Trophoblast cell (in vitro differentiated cells and primary cell): Measurements from ENCODE around the gene L3MBTL1.

Experiments used
- DNase-seq, 2 donors: peaks; one replicate each; pipeline ENCODE4 v3.0.0-alpha.2; 2016
- H2AFZ ChIP-seq: 2 replicates; pipeline ENCODE4 v1.6.1; 2013; ENCODE audit warnings: low read length, moderate library complexity, mild to moderate bottlenecking; ENCODE audit not compliant: insufficient read depth, poor library complexity
- H2AK5ac ChIP-seq: 2 replicates; pipeline ENCODE4 v1.6.1; 2013; ENCODE audit warnings: mild to moderate bottlenecking, low read length
- H2BK120ac ChIP-seq: 2 replicates; pipeline ENCODE4 v1.6.1; 2013; ENCODE audit warnings: low read length, mild to moderate bottlenecking, moderate library complexity; ENCODE audit not compliant: insufficient read depth, poor library complexity
- H2BK12ac ChIP-seq: 2 replicates; pipeline ENCODE4 v1.6.1; 2013; ENCODE audit warnings: mild to moderate bottlenecking, low read length, moderate library complexity
- H2BK5ac ChIP-seq: 2 replicates; pipeline ENCODE4 v1.6.1; 2013; ENCODE audit warnings: low read length, low read depth, moderate library complexity, mild to moderate bottlenecking; ENCODE audit not compliant: poor library complexity
- H3K14ac ChIP-seq: 2 replicates; pipeline ENCODE4 v1.6.1; 2013; ENCODE audit warnings: mild to moderate bottlenecking, low read length
- H3K18ac ChIP-seq: 2 replicates; pipeline ENCODE4 v1.6.1; 2013; ENCODE audit warnings: mild to moderate bottlenecking, low read length
- H3K23ac ChIP-seq: 2 replicates; pipeline ENCODE4 v1.6.1; 2013; ENCODE audit warnings: low read length
- H3K27ac ChIP-seq: 2 replicates; pipeline ENCODE4 v1.5.1; 2013; ENCODE audit warnings: low read depth, mild to moderate bottlenecking, inconsistent platforms, low read length, moderate library complexity
- H3K27me3 ChIP-seq: 2 replicates; pipeline ENCODE4 v1.6.1; 2013; ENCODE audit warnings: inconsistent platforms, mild to moderate bottlenecking, low read length, moderate library complexity; ENCODE audit not compliant: insufficient read depth
- H3K36me3 ChIP-seq, 2 experiments: 1 replicate in 1 of 2; 2 replicates in 1 of 2; pipeline ENCODE4 v1.6.1; 2013; ENCODE audit warnings: low read length in 2 of 2, mild to moderate bottlenecking in 2 of 2, moderate library complexity in 1 of 2; ENCODE audit not compliant: insufficient read depth in 2 of 2, control insufficient read depth in 1 of 2
- H3K4ac ChIP-seq: 2 replicates; pipeline ENCODE4 v1.6.1; 2013; ENCODE audit warnings: low read depth, mild to moderate bottlenecking, low read length, moderate library complexity
- H3K4me1 ChIP-seq, 2 experiments: 1 replicate in 1 of 2; 2 replicates in 1 of 2; pipeline ENCODE4 v1.6.1; 2013; ENCODE audit warnings: low read length in 2 of 2, mild to moderate bottlenecking in 2 of 2, moderate library complexity in 1 of 2; ENCODE audit not compliant: insufficient read depth in 2 of 2, control insufficient read depth in 1 of 2
- H3K4me2 ChIP-seq: 2 replicates; pipeline ENCODE4 v1.6.1; 2013; ENCODE audit warnings: inconsistent platforms, mild to moderate bottlenecking, low read length, moderate library complexity
- H3K4me3 ChIP-seq: 2 replicates; pipeline ENCODE4 v1.5.1; 2013; ENCODE audit warnings: mild to moderate bottlenecking, low read depth, low read length, inconsistent platforms
- H3K79me1 ChIP-seq: one replicate; pipeline ENCODE4 v1.6.1; 2013; ENCODE audit warnings: low read length
- H3K79me2 ChIP-seq: 2 replicates; pipeline ENCODE4 v1.6.1; 2013; ENCODE audit warnings: low read length, mild to moderate bottlenecking; ENCODE audit not compliant: control insufficient read depth, insufficient read depth, poor library complexity
- H3K9ac ChIP-seq: 2 replicates; pipeline ENCODE4 v1.6.1; 2013; ENCODE audit warnings: mild to moderate bottlenecking, low read length
- H3K9me3 ChIP-seq: 2 replicates; pipeline ENCODE4 v1.6.1; 2013; ENCODE audit warnings: low read depth, mild to moderate bottlenecking, control low read depth, inconsistent platforms, low read length; ENCODE audit not compliant: insufficient read depth
- H4K12ac ChIP-seq: 2 replicates; pipeline ENCODE4 v1.6.1; 2013; ENCODE audit warnings: low read depth, mild to moderate bottlenecking, low read length, moderate library complexity
- H4K8ac ChIP-seq: 2 replicates; pipeline ENCODE4 v1.6.1; 2013; ENCODE audit warnings: low read depth, mild to moderate bottlenecking, low read length, moderate library complexity
- H4K91ac ChIP-seq: one replicate; pipeline ENCODE4 v1.6.1; 2013; ENCODE audit warnings: low read depth, mild to moderate bottlenecking, low read length, moderate library complexity
- WGBS: extraction: QIAGEN DNeasy Blood & Tissue Kit; methylation state at CpG from one replicate; pipeline ENCODE4 v1.1.7; 2013; ENCODE audit warnings: missing lambda C conversion rate; ENCODE audit not compliant: insufficient read length, insufficient coverage; ENCODE audit errors: extremely low coverage; 5-methylcytosine and 5-hydroxymethylcytosine counted together

Gene L3MBTL1

DNA sequence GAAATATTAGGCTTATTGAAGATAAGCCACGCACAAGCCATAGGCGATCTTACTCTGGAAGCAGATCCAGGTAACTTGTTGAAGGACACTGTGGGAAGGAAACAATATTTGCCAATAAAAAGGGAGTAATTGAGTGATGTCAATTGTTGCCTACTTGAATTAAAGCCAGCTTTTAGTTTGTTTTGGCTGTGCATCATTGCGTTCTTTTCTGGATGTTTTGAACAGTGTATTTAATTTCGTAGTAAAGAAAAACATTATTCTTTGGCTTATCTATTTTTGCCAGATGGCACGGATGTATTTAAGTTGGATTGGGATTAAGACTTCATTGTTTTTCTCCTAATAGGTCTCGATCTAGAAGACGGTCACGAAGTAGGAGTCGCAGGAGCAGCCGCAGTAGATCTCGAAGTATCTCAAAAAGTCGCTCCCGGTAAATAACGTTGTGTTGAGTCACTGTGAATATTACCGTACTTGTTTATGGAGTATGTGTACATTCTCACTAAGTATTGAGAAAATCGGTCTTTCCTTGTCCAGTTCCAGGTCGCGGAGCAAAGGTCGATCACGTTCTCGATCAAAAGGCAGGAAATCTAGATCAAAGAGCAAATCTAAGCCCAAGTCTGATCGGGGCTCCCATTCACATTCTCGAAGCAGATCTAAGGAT lies 47.2 kb upstream of the L3MBTL1 start:
- H4K91ac ChIP-seq: no peak overlapping the region
- peaks cover 0 to 6% of the 10 kb centered on the region in 2 experiments for H3K4me1 ChIP-seq
- H3K14ac ChIP-seq: no peak overlapping the region
- no peaks in the 10 kb centered on the region for H3K27me3 ChIP-seq
- H2AFZ ChIP-seq: no peak overlapping the region
- no peak overlapping the region for H3K27ac ChIP-seq
- H3K18ac ChIP-seq: no peak overlapping the region
- H3K4me2 ChIP-seq: no peak overlapping the region
- WGBS: no CpG with 5 or more reads among the region's 23 CpGs
- peaks cover 15% of the 10 kb centered on the region for H3K79me2 ChIP-seq
- H2AK5ac ChIP-seq: no peak overlapping the region
- H3K4me3 ChIP-seq: no peak overlapping the region
- no peaks in the 10 kb centered on the region for H3K9me3 ChIP-seq
- H3K9ac ChIP-seq: no peak overlapping the region
- H2BK120ac ChIP-seq: no peak overlapping the region
- H4K8ac ChIP-seq: no peak overlapping the region
- H3K4ac ChIP-seq: no peak overlapping the region
- no peak overlapping the region for H3K23ac ChIP-seq
- H4K12ac ChIP-seq: no peak overlapping the region
- no peak overlapping the region for H2BK12ac ChIP-seq
- peak; percentile 29 to 65 for DNase-seq
- no peak overlapping the region for H2BK5ac ChIP-seq
- H3K36me3 ChIP-seq: peaks cover 15 to 35% of the 10 kb centered on the region in 2 experiments
- H3K79me1 ChIP-seq: peaks cover 12% of the 10 kb centered on the region

DNA sequence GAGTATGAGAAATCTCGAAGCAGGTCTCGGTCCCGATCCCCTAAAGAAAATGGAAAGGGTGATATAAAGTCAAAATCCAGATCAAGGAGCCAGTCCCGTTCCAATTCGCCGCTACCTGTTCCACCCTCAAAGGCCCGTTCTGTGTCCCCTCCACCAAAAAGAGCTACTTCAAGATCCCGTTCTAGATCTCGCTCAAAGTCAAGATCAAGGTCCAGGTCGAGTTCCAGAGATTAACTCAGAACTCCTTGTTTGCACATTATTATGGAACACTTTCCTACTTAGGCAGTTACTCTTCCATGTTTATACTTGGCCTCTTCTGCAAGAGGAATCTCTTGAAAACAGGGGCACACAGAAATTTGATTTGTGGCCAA lies 46.7 kb upstream of the L3MBTL1 start:
- Histone ChIP-seq H4K91ac (no peak overlapping the region), H3K36me3 (peaks cover 19 to 40% of the 10 kb centered on the region in 2 experiments), H3K9ac (no peak overlapping the region), H3K9me3 (no peaks in the 10 kb centered on the region), H3K14ac (no peak overlapping the region), H2AK5ac (no peak overlapping the region), H3K4ac (no peak overlapping the region), H3K4me1 (peaks cover 0 to 6% of the 10 kb centered on the region in 2 experiments), H2BK5ac (no peak overlapping the region), H2AFZ (no peak overlapping the region), H3K23ac (no peak overlapping the region), H3K4me3 (no peak overlapping the region), H3K18ac (no peak overlapping the region), H3K79me2 (peaks cover 15% of the 10 kb centered on the region), H3K79me1 (peaks cover 12% of the 10 kb centered on the region), H3K27me3 (no peaks in the 10 kb centered on the region), H4K8ac (no peak overlapping the region), H2BK120ac (no peak overlapping the region), H3K27ac (no peak overlapping the region), H4K12ac (no peak overlapping the region), H3K4me2 (no peak overlapping the region), H2BK12ac (no peak overlapping the region)
- DNase-seq: peak in 1 of 2 donors; percentile 33
- no CpG with 5 or more reads among the region's 10 CpGs for WGBS

DNA sequence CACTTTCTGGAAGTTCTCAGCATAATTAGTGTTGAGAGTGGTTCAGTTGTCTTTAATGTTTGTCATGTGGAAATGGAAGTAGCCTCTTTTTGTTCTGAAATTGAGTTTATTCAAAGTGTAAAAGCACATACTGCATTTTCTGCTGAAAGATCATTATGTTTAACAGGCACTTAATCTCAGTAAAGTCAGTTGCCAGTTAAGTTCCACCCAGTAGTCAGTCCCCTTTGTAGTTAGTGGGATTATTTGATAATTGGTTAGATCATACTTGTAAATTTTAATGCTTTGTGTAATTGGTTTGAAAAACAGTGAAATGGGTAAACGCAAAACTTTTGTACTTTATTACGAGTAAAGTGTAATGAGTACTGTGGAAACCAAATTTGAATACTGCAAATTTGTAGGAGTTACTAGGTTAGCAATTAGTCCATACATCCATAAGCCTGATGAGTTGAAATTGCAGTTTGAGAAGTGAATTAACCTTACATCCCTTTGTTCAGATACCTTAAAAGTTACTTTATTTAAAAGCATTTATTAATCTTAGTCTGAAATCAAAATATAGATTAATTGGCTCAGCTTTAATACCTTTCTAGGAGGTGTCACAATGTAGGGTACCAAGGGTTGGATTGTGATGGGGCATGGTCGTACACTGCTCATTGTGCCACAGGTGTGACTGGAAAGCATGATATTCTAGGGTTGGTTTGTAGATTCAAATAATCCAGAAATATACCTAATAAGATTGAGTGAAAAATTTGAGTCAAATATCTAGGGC lies 45.4 kb upstream of the L3MBTL1 start:
- no peak for DNase-seq
- Histone ChIP-seq H3K23ac (no peak overlapping the region), H3K9ac (no peak overlapping the region), H3K4me1 (peaks cover 0 to 3% of the 10 kb centered on the region in 2 experiments), H2AFZ (no peak overlapping the region), H3K4me2 (no peak overlapping the region), H3K9me3 (no peaks in the 10 kb centered on the region), H3K18ac (no peak overlapping the region), H3K36me3 (peaks cover 22 to 48% of the 10 kb centered on the region in 2 experiments), H4K91ac (no peak overlapping the region), H2BK120ac (no peak overlapping the region), H3K27me3 (no peaks in the 10 kb centered on the region), H3K4ac (no peak overlapping the region), H3K14ac (no peak overlapping the region), H4K8ac (no peak overlapping the region), H3K79me1 (peaks cover 11% of the 10 kb centered on the region), H4K12ac (no peak overlapping the region), H3K4me3 (no peak overlapping the region), H2BK5ac (no peak overlapping the region), H3K79me2 (peaks cover 13% of the 10 kb centered on the region), H2BK12ac (no peak overlapping the region), H2AK5ac (no peak overlapping the region), H3K27ac (no peak overlapping the region)
- WGBS: no CpG with 5 or more reads among the region's 3 CpGs

DNA sequence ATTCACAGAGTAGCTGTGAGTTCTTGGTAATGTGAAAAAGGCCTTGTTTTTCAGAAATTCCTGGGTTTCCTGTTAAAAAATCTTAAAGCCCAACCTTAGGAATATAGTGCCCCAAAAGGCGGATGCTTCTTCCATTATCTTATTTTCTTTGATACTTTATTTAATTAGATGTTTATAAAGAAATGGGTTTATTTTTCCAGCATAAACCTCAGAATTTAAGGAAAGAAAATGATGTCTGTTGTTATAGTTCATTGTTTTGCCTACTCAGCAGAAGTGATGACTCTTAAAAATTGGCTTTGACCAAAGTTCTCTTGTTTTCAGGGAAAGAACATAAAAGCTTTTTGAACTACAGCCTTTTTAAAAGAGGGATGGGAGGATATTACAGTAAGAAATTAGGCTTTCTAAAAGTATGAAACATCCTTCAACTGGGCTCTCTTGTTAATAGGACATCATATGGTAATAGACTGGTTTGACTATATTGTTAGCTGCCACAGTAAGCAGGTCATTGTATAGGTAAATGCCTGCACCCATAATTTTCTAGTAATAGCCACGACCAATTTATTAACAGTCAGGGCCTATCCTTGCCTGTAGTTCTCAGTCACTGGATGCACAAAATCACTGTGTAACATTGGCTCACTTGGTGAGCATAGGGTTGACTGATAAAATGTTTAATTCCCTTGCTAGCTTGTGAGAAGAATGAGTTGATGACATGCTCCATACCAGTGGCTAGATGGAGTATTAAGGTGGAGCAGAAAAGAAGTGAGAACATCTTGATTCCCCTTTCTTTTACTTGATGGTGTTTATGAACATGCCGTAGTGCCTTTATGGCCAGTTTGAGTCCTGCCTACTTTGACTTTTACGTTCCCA lies 44.6 kb upstream of the L3MBTL1 start:
- Histone ChIP-seq H2BK5ac (no peak overlapping the region), H2AK5ac (no peak overlapping the region), H3K23ac (no peak overlapping the region), H3K18ac (no peak overlapping the region), H3K36me3 (peaks cover 23 to 50% of the 10 kb centered on the region in 2 experiments), H2BK12ac (no peak overlapping the region), H3K4me3 (no peak overlapping the region), H2AFZ (no peak overlapping the region), H3K4me2 (no peak overlapping the region), H3K4me1 (peaks cover 0 to 3% of the 10 kb centered on the region in 2 experiments), H3K9ac (no peak overlapping the region), H4K12ac (no peak overlapping the region), H3K9me3 (no peaks in the 10 kb centered on the region), H3K27me3 (no peaks in the 10 kb centered on the region), H3K27ac (no peak overlapping the region), H4K8ac (no peak overlapping the region), H3K14ac (no peak overlapping the region), H4K91ac (no peak overlapping the region), H2BK120ac (no peak overlapping the region), H3K79me2 (peaks cover 9% of the 10 kb centered on the region), H3K4ac (no peak overlapping the region), H3K79me1 (peaks cover 7% of the 10 kb centered on the region)
- WGBS: no CpG with 5 or more reads among the region's 4 CpGs
- DNase-seq: no peak
